ENCODE data around the gene TBC1D23.
"Not testable (repeated sequence)": the region's sequence is repeated elsewhere in the genome, so short reads cannot be mapped to it uniquely, and the experiment has no call there.

The TBC1D23 gene

DNA sequence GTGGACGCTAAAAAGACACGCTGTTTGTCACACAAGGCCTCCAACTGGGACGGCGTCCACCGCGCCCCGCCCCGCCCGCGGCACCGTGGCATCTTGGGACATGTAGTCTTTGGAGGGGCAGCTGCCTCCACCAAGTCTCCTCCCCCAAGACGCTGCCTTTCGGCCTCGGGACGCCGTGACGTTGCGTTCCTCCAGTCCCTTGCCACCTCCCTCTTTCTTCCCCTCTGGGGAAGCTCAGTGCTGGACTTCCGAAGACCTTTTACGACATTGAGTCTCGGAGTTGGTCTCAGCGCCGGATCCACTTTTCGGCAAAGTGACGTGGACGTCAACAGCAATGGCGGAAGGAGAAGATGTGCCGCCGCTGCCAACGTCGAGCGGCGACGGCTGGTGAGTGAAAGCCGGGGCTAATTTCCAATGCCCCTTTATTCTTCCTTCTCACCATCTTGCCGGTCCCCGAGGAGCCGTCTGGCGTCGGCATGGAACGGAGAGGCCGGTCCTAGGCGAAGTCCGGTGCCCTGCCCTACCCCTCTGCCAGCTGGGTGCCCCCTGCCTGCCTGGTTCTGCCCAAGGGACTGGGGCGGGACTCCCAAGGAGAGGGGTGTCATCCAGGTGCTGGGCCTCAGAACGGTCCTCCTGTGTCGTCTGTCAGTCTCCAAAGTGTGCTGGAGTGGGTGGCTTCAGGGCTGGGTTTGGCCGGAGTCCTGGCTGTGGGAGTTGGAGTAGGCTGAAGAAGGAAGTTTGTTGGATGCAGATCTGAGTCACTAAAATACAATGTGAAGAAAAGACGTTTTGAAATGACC, at the start of gene TBC1D23:
Gene TBC1D23, plus strand, starts transcription at position 308 of the 800 bp plus-strand sequence. Its CDS starts 27 bp downstream, at position 335.
- CTCF ChIA-PET: interaction anchor here (1.2 to 8.0 kb wide), 5 partner anchors 172 to 429 kb away, joined by 3 to 84 read pairs (median 4); no protein-coding TSS in a partner anchor
- peaks cover 50% of the 10 kb centered on the region for H3K4me1 Mint-ChIP-seq

DNA sequence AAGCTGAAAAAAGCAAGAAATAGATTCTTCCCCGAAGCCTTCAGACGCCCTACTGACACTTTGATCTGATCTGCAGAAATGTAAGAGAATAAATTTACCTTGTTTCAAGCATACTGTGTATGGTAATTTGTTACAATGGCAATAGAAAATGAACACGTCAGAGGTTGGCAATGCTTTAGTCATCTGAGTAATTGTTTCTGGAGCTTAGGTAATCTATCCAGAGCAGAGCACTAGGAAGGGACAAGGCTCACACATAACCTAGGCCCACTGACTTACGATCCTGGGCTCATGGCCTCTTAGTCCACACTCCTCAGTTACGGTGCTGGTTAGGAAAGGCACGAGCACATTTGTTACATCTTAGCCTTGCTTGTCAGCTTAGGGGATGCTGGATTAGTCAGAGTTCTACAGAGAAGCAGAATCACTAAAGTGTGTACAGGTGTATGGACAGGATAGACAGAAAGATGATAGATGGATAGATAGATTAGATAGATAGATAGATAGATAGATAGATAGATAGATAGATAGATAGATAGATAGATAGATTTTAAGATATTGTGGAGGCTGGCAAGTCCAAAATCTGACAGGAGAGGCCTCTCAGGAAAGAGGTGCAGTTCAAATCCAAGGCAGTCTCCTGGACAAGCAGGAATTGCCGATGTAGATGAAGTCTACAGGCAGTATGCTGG, 46.8 kb upstream of the TBC1D23 start:
- Mint-ChIP-seq H3K4me3 (no peak overlapping the region), H3K27ac (no peak overlapping the region), H3K4me1 (peaks cover 22% of the 10 kb centered on the region), H3K9me3 (peaks cover 2% of the 10 kb centered on the region), H3K36me3 (peaks cover 3% of the 10 kb centered on the region), H3K27me3 (peaks cover 30% of the 10 kb centered on the region)
- CTCF ChIA-PET: no interaction called here
- no peak for DNase-seq

More for the DNA sequence above, at the start of gene TBC1D23:
- peaks cover 4% of the 10 kb centered on the region for H3K36me3 Mint-ChIP-seq
- peak; percentile 99 for DNase-seq
- H3K9me3 Mint-ChIP-seq: no peaks in the 10 kb centered on the region
- H3K4me3 Mint-ChIP-seq: peak within 1 kb of the TSS; percentile 92
- peak within 1 kb of the TSS; percentile 92 for H3K27ac Mint-ChIP-seq
- no peaks in the 10 kb centered on the region for H3K27me3 Mint-ChIP-seq

DNA sequence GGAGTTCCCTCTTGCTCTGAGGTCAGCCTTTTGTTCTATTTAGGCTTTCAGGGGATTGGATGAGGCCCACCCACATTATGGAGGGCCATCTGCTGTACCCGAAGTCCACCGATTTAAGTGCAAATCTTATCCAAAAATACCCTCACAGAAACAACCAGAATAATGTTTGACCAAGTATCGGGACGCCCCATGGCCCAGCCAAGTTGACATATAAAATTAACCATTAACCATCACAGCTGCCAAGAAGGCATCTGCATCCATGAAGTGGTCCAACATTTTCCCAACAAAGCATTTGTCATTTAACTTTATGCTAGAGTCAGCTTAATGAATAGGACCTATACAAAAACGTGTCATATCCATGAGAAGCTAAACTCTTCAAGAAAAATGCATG, 46.2 kb upstream of the TBC1D23 start:
- Mint-ChIP-seq H3K4me3 (no peak overlapping the region), H3K27ac (no peak overlapping the region), H3K36me3 (peaks cover 6% of the 10 kb centered on the region), H3K27me3 (peaks cover 34% of the 10 kb centered on the region), H3K9me3 (peaks cover 7% of the 10 kb centered on the region), H3K4me1 (peaks cover 17% of the 10 kb centered on the region)
- CTCF ChIA-PET: no interaction called here
- DNase-seq: no peak

DNA sequence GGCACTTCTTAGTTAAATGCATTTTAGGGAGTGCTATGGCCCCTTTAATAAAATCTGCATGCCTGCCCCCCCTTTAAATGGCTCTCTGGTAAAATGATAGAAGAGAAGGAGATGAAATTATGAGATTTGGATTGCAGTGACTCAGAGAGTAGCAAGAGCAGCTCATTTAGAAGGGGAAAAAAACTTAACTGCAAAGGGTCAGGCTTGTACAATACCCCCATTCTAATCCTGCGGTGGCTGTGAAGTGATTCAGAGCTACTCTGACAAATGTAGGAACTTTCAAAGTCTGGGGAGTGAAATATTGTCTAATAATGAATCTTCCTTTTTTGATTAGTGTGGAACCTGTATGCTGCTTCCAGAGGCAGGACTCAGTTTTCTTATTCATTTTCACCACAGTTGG, 44.1 kb upstream of the TBC1D23 start:
- DNase-seq: no peak
- CTCF ChIA-PET: interaction anchor here (0.7 to 1.4 kb wide), 2 partner anchors 37 to 210 kb away, joined by 3 read pairs; no protein-coding TSS in a partner anchor
- peaks cover 8% of the 10 kb centered on the region for H3K36me3 Mint-ChIP-seq
- H3K4me3 Mint-ChIP-seq: no peak overlapping the region
- H3K27me3 Mint-ChIP-seq: peaks cover 34% of the 10 kb centered on the region
- peaks cover 11% of the 10 kb centered on the region for H3K9me3 Mint-ChIP-seq
- peaks cover 7% of the 10 kb centered on the region for H3K4me1 Mint-ChIP-seq
- no peak overlapping the region for H3K27ac Mint-ChIP-seq

DNA sequence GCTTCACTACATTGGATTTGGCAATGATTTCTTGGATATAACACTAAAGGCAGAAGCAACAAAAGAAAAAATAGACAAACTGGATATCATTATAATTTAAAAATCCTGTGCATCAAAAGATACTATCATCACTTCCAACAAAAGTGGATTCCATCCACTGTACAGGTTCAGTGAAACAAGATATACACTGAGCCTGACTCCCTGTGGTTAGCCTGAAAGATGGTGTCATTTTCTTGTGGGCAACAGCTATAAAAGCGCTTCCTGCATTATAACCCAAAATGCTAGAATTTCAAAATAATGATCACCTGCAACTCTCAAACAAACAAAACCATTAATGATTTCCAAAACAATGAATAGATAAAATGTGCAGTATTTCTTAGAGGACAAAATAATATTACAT, 39.6 kb upstream of the TBC1D23 start:
- peaks cover 7% of the 10 kb centered on the region for H3K4me1 Mint-ChIP-seq
- no peak for DNase-seq
- H3K4me3 Mint-ChIP-seq: no peak overlapping the region
- H3K36me3 Mint-ChIP-seq: peaks cover 8% of the 10 kb centered on the region
- H3K27me3 Mint-ChIP-seq: peaks cover 26% of the 10 kb centered on the region
- CTCF ChIA-PET: no interaction called here
- no peak overlapping the region for H3K27ac Mint-ChIP-seq
- H3K9me3 Mint-ChIP-seq: peaks cover 11% of the 10 kb centered on the region

DNA sequence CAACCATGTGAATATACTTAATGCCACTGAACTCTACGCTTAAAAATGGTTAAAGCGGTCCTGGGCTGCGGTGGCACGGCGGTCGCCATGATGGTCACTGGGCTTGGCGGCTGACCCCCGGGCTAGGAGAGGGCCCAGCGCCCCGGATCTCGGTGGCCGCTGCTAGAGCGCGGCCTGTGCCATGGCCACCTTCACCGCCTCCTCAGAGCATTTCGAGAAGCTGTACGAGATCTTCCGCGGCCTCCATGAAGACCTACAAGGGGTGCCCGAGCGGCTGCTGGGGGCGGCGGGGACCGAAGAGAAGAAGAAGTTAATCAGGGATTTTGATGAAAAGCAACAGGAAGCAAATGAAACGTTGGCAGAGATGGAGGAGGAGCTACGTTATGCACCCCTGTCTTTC, 35.6 kb upstream of the TBC1D23 start:
- H3K4me3 Mint-ChIP-seq: no peak overlapping the region
- CTCF ChIA-PET: no interaction called here
- peaks cover 1% of the 10 kb centered on the region for H3K36me3 Mint-ChIP-seq
- no peak for DNase-seq
- H3K27ac Mint-ChIP-seq: no peak overlapping the region
- H3K27me3 Mint-ChIP-seq: peaks cover 11% of the 10 kb centered on the region
- peaks cover 20% of the 10 kb centered on the region for H3K4me1 Mint-ChIP-seq
- peaks cover 5% of the 10 kb centered on the region for H3K9me3 Mint-ChIP-seq

DNA sequence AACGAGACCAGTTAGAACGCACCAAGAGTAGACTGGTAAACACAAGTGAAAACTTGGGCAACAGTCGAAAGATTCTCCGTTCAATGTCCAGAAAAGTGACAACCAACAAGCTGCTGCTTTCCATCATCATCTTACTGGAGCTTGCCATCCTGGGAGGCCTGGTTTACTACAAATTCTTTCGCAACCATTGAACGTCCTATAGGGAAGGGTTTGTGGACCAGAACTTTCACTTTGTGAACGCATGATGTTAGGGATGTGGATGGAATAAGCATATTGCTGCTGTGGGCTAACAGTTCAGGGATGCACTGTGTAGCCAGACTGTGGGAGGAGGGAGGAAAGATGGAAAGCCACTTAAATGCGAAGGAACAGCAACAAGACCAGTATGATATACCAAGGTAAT, 34.9 kb upstream of the TBC1D23 start:
- CTCF ChIA-PET: no interaction called here

DNA sequence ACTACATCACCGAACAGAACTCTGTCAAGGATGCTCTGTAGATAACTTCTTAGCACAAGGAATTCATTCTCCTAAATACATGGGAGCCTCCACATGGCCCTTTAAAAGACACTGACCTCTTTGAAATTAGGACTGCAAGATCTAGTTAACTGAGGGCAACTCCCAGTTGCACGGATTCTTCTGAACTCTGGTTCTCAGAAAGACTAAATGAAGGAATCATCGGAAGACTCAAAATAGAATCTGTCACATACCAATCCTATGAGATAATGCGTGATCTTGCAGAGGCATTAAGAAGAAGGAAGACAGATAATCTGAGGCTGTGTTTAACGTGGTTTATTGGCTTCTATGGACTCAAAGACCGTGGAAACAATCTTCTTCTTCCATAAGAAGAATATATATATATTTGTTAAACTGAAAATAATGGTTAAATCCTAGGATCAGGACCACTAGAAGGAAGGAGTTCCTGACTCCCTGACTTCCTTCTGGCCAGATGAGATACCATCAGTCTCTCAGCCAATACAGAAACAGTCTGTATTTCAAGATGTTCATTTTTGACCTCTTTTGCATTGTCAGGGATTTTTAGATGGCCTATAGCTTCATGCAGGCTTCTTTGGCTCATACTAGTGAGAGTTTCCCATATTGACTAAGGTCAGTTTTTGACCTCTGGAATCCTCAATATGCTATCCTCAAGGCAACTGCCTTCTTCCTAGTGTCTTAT, 33.9 kb upstream of the TBC1D23 start:
- peaks cover 13% of the 10 kb centered on the region for H3K4me1 Mint-ChIP-seq
- CTCF ChIA-PET: no interaction called here
- H3K9me3 Mint-ChIP-seq: no peaks in the 10 kb centered on the region
- no peak overlapping the region for H3K4me3 Mint-ChIP-seq
- no peak overlapping the region for H3K27ac Mint-ChIP-seq
- no peaks in the 10 kb centered on the region for H3K36me3 Mint-ChIP-seq
- DNase-seq: no peak
- peaks cover 17% of the 10 kb centered on the region for H3K27me3 Mint-ChIP-seq

More for the DNA sequence above, 34.9 kb upstream of the TBC1D23 start:
- peaks cover 1% of the 10 kb centered on the region for H3K9me3 Mint-ChIP-seq
- DNase-seq: no peak
- no peak overlapping the region for H3K27ac Mint-ChIP-seq
- H3K36me3 Mint-ChIP-seq: no peaks in the 10 kb centered on the region
- peaks cover 13% of the 10 kb centered on the region for H3K27me3 Mint-ChIP-seq
- H3K4me1 Mint-ChIP-seq: peaks cover 18% of the 10 kb centered on the region
- no peak overlapping the region for H3K4me3 Mint-ChIP-seq

DNA sequence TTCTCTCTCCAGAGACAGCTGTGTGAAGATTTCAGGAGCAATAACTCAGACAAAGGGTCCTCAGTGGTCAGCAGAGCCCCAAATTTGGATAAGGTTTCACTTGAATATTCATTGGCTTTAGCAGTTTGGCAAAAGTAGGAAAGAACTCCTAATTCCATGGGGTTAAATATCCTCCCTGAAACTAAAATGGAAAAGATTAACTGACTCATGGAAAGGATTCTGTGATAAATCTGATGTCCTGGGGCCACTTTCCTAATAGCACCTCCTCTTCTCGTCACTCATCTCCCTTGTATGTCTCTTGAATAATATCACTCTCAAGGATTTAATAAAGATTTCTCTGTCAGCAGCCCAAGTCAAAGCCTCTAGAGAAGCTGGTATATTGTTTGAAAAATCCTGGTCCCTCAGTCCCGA, 33.3 kb upstream of the TBC1D23 start:
- peaks cover 13% of the 10 kb centered on the region for H3K4me1 Mint-ChIP-seq
- CTCF ChIA-PET: no interaction called here
- no peak for DNase-seq
- no peaks in the 10 kb centered on the region for H3K36me3 Mint-ChIP-seq
- no peak overlapping the region for H3K27ac Mint-ChIP-seq
- peaks cover 13% of the 10 kb centered on the region for H3K27me3 Mint-ChIP-seq
- no peaks in the 10 kb centered on the region for H3K9me3 Mint-ChIP-seq
- H3K4me3 Mint-ChIP-seq: no peak overlapping the region

DNA sequence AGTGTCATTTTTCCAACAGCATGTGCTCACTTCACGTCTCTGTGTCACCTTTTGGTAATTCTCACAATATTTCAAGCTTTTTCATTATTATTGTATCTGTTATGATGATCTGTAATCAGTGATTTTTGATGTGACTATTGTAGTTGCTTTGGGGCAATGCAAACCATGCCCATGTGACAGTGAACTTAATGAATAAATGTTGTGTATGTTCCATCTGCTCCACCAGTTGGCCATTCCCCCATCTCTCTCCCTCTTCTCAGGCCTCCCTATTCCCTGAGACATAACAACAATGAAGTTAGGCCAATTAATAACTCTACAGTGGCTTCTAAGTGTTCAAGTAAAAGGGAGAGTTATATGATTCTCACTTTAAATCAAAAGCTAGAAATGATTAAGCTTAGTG, 32.5 kb upstream of the TBC1D23 start:
- Mint-ChIP-seq H3K4me3 (no peak overlapping the region), H3K36me3 (no peaks in the 10 kb centered on the region), H3K27ac (no peak overlapping the region), H3K4me1 (peaks cover 13% of the 10 kb centered on the region), H3K27me3 (peaks cover 12% of the 10 kb centered on the region), H3K9me3 (no peaks in the 10 kb centered on the region)
- DNase-seq: no peak
- CTCF ChIA-PET: interaction anchor here (1.1 kb wide), 1 partner anchor 147 kb away, joined by 3 read pairs; no protein-coding TSS in a partner anchor

DNA sequence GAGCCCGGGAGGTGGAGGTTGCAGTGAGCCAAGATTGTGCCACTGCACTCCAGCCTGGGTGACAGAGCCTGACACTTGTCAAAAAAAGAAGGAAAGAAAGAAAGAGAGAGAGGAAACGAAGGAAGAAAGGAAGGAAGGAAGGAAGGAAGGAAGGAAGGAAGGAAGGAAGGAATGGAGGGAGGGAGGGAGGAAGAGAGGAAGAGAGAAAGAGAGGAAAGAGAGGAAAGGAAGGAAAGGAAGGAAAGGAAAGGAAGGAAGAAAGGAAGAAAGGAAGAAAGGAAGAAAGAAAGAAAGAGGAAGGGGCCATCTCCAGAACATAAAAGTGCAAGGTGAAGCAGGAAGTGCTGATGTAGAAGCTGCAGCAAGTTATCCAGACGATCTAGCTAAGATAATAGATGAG, 31.6 kb upstream of the TBC1D23 start:
- H3K27ac Mint-ChIP-seq, H3K4me3 Mint-ChIP-seq, H3K36me3 Mint-ChIP-seq, H3K9me3 Mint-ChIP-seq, DNase-seq: not testable (repeated sequence)
- CTCF ChIA-PET: interaction anchor here (1.1 kb wide), 1 partner anchor 146 kb away, joined by 3 read pairs; no protein-coding TSS in a partner anchor
- Mint-ChIP-seq H3K27me3 (peaks cover 17% of the 10 kb centered on the region), H3K4me1 (peaks cover 13% of the 10 kb centered on the region)

DNA sequence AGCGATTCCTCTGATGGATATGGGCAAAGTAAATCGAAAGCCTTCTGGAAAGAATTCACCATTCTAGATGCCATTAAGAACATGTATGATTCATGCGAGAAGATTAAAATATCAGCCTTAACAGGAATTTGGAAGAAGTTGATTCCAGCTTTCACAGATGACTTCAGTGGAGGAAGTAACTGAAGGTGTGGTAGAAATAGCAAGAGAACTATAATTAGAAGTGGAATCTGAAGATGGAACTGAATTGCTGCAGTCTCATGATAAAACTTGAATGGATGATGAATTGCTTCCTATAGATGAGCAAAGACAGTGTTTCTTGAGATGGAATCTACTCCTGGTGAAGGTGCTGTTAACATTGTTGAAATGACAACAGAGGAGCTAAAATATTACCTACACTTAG, 30.1 kb upstream of the TBC1D23 start:
- DNase-seq: no peak
- CTCF ChIA-PET: no interaction called here
- H3K27ac Mint-ChIP-seq: no peak overlapping the region
- peaks cover 13% of the 10 kb centered on the region for H3K4me1 Mint-ChIP-seq
- no peaks in the 10 kb centered on the region for H3K9me3 Mint-ChIP-seq
- H3K36me3 Mint-ChIP-seq: no peaks in the 10 kb centered on the region
- no peak overlapping the region for H3K4me3 Mint-ChIP-seq
- H3K27me3 Mint-ChIP-seq: peaks cover 22% of the 10 kb centered on the region

DNA sequence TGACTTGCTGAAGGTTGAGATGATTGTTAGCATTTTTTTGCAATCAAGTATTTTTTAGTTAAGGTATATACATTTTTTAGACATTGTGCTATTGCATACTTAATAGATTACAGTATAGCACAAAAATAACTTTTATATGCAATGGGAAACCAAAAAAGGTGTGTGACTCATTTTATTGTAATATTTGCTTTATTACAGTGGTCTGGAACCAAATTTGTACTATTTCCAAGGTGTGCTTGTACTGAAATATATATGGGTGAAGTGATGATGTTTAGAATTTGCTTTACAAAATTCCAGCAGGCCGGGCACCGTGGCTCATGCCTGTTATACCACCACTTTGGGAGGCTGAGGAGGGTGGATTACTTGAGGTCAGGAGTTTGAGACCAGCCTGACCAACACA, 29.1 kb upstream of the TBC1D23 start:
- no peaks in the 10 kb centered on the region for H3K36me3 Mint-ChIP-seq

DNA sequence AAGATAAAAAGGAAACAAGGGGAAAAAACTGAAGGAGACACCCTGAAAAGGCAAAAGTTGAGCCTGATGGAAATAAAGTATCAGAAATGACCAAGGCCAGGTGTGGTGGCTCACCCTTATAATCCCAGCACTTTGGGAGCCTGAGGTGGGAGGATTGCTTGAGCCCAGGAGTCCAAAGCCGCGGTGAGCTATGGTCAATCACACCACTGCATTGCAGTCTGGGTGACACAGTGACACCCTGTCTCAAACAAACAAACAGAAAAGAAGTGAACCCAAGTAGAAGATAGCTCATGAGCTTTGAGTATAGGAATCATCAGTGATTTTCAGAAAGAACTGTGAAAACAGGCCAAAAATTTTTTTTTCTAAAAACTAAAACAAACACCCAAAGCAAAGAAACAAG, 26.4 kb upstream of the TBC1D23 start:
- no peak for DNase-seq
- H3K36me3 Mint-ChIP-seq: peaks cover 3% of the 10 kb centered on the region
- H3K4me3 Mint-ChIP-seq: no peak overlapping the region
- H3K27ac Mint-ChIP-seq: no peak overlapping the region
- H3K4me1 Mint-ChIP-seq: peaks cover 1% of the 10 kb centered on the region
- peaks cover 23% of the 10 kb centered on the region for H3K27me3 Mint-ChIP-seq
- CTCF ChIA-PET: no interaction called here
- H3K9me3 Mint-ChIP-seq: peaks cover 4% of the 10 kb centered on the region

More for the DNA sequence above, 29.1 kb upstream of the TBC1D23 start:
- H3K4me1 Mint-ChIP-seq: peaks cover 13% of the 10 kb centered on the region
- no peak overlapping the region for H3K4me3 Mint-ChIP-seq
- peaks cover 22% of the 10 kb centered on the region for H3K27me3 Mint-ChIP-seq
- no peaks in the 10 kb centered on the region for H3K9me3 Mint-ChIP-seq
- CTCF ChIA-PET: no interaction called here
- no peak overlapping the region for H3K27ac Mint-ChIP-seq
- no peak for DNase-seq
